DND-41 (cell line): ENCODE results near the gene ISG20.

Experiments used
- ATAC-seq: fragments of 200-7000 bp; cut with Tn5 transposase; 3 replicates; pipeline ENCODE4 v1.9.1; 2021; ENCODE audit warnings: low read depth; ENCODE audit not compliant: insufficient read depth
- DNase-seq: peaks from one replicate; pipeline ENCODE4 v3.0.0-alpha.2; 2020
- H2AFZ ChIP-seq: 2 replicates; pipeline ENCODE4 v1.6.0; 2012; ENCODE audit warnings: low read depth, low read length
- H3K27ac ChIP-seq: 2 replicates; pipeline ENCODE4 v1.5.1; 2012; ENCODE audit warnings: low read length, inconsistent platforms
- H3K27me3 ChIP-seq: fragments of 200-600 bp; sonication (generic); 2 replicates; pipeline ENCODE4 v1.6.0; 2012; ENCODE audit warnings: low read length, mild to moderate bottlenecking, inconsistent platforms; ENCODE audit not compliant: insufficient read depth, poor library complexity
- H3K36me3 ChIP-seq: 2 replicates; pipeline ENCODE4 v1.5.1; 2012; ENCODE audit warnings: low read length, inconsistent platforms; ENCODE audit not compliant: insufficient read depth
- H3K4me1 ChIP-seq: 2 replicates; pipeline ENCODE4 v1.5.1; 2012; ENCODE audit warnings: mild to moderate bottlenecking, low read length; ENCODE audit not compliant: insufficient read depth
- H3K4me2 ChIP-seq: 2 replicates; pipeline ENCODE4 v1.6.0; 2012; ENCODE audit warnings: mild to moderate bottlenecking, moderate library complexity, low read length, inconsistent platforms; ENCODE audit not compliant: insufficient read depth
- H3K4me3 ChIP-seq, 2 experiments: fragments of 200-600 bp in 1 of 2; shearing (Covaris generic) in 1 of 2; 2 replicates each; pipeline ENCODE4 v1.5.1; 2012 to 2016; ENCODE audit warnings: inconsistent platforms in 2 of 2, low read length in 2 of 2, mild to moderate bottlenecking in 2 of 2, low read depth in 1 of 2, moderate library complexity in 1 of 2
- H3K79me2 ChIP-seq: 2 replicates; pipeline ENCODE4 v1.6.0; 2012; ENCODE audit warnings: low read length, inconsistent platforms; ENCODE audit not compliant: insufficient read depth
- H3K9ac ChIP-seq: 2 replicates; pipeline ENCODE4 v1.6.0; 2012; ENCODE audit warnings: low read depth, mild to moderate bottlenecking, inconsistent platforms, low read length, moderate library complexity
- H3K9me3 ChIP-seq: 2 replicates; pipeline ENCODE4 v1.5.1; 2012; ENCODE audit warnings: low read length, moderate library complexity, mild to moderate bottlenecking, inconsistent platforms; ENCODE audit not compliant: insufficient read depth, severe bottlenecking
- H4K20me1 ChIP-seq: 2 replicates; pipeline ENCODE4 v1.6.0; 2012; ENCODE audit warnings: low read length; ENCODE audit not compliant: insufficient read depth
- EZH2 ChIP-seq: IDR thresholded peaks from 3 replicates; pipeline ENCODE4 v1.6.1; 2012; ENCODE audit warnings: borderline replicate concordance, low read depth, mild to moderate bottlenecking, moderate library complexity, low read length, inconsistent platforms; ENCODE audit not compliant: severe bottlenecking
- TF ChIP-seq, protein P1 (sequence below): IDR thresholded peaks from 2 replicates; pipeline ENCODE4 v1.5.1; 2012; ENCODE audit warnings: borderline replicate concordance, low read length, moderate library complexity, mild to moderate bottlenecking; ENCODE audit not compliant: poor library complexity, severe bottlenecking; ENCODE audit errors: extremely low read depth

The ISG20 gene

DNA sequence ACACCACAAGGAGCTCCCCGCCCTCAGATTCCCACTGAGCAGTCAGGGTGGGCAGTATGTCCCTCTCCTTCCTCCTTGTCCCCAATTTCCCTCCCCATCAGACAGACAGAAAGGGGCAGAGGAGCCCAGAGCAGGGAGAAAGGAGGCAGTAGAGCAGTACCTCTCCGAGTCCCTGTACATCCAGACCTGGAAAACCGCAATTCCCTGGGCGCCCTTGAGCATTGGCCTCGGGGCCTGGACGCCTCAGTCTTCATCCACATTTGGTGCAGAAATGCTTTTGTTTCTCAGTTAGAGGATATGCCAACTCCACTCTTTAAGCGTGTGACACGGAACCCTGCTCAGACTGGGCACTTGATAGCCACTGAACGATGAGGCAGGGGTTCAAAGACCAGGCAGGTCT lies 5.9 kb downstream of the ISG20 start:
- H3K4me2 ChIP-seq, result no peak overlapping the region

DNA sequence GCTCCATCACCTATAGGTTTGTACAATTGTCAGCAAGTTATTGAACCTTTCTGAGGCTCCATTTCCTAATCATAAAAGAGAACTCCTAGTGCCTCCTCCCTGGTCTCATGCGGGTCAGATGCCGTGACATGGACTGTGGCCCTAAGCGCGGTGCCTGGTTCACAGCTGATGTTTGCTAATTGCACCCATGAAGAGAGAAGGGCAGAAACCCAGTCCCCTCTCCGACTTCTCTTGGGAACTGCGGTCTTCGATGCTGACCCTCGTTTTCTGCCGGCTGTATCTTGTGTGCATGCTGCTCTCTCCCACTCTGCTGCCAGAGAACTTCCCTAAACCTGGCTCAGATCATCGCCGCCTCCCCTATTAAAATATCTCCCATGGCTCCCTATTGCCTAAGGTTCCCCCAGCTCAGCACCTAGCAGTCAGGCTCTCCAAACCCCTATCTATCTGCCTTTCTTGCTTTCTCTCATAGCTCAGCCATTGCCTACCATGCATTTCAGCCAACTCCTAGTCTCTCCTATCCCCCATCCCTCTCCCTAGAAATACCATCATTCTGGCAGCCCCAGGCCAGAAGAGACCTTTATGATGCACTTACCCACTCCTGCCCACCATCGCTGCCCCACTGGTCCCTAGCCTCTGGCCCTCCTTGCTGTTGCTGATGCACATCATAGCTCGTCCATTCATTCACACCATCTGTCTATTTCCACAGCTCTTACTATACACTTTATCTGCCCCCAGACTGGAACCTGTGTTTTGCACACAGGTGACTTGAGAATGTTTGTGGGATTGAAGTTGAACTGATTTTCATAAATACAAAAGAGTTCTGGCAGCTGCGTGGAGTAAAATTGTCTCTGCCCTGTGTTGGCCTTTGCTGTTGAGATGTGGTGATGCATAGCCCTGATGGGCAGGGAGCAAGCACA lies 6.6 kb downstream of the ISG20 start:
- no peaks in the 10 kb centered on the region for H3K27me3 ChIP-seq
- TF ChIP-seq, protein P1, sequence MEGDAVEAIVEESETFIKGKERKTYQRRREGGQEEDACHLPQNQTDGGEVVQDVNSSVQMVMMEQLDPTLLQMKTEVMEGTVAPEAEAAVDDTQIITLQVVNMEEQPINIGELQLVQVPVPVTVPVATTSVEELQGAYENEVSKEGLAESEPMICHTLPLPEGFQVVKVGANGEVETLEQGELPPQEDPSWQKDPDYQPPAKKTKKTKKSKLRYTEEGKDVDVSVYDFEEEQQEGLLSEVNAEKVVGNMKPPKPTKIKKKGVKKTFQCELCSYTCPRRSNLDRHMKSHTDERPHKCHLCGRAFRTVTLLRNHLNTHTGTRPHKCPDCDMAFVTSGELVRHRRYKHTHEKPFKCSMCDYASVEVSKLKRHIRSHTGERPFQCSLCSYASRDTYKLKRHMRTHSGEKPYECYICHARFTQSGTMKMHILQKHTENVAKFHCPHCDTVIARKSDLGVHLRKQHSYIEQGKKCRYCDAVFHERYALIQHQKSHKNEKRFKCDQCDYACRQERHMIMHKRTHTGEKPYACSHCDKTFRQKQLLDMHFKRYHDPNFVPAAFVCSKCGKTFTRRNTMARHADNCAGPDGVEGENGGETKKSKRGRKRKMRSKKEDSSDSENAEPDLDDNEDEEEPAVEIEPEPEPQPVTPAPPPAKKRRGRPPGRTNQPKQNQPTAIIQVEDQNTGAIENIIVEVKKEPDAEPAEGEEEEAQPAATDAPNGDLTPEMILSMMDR, result no peak
- no peak for TF ChIP-seq EZH2
- ATAC-seq, result no peak
- H3K27ac ChIP-seq, result no peak overlapping the region
- no peak overlapping the region for H2AFZ ChIP-seq
- no peak overlapping the region for H3K4me2 ChIP-seq
- H3K9ac ChIP-seq, result no peak overlapping the region
- H3K4me3 ChIP-seq, result no peak overlapping the region
- no peaks in the 10 kb centered on the region for H4K20me1 ChIP-seq
- no peaks in the 10 kb centered on the region for H3K36me3 ChIP-seq
- H3K9me3 ChIP-seq, result no peaks in the 10 kb centered on the region
- peaks cover under 1% of the 10 kb centered on the region; the same call in 1 of the 2 replicates for H3K4me1 ChIP-seq
- DNase-seq, result no peak
- H3K79me2 ChIP-seq, result no peaks in the 10 kb centered on the region

More for the DNA sequence above, 5.9 kb downstream of the ISG20 start:
- Histone ChIP-seq H3K36me3 (no peaks in the 10 kb centered on the region), H3K79me2 (no peaks in the 10 kb centered on the region), H3K4me1 (peaks cover 7% of the 10 kb centered on the region), H3K4me3 (no peak overlapping the region), H3K9ac (no peak overlapping the region), H3K27ac (no peak overlapping the region), H4K20me1 (no peaks in the 10 kb centered on the region), H2AFZ (no peak overlapping the region), H3K27me3 (no peaks in the 10 kb centered on the region), H3K9me3 (no peaks in the 10 kb centered on the region)
- TF ChIP-seq EZH2, result no peak
- TF ChIP-seq, protein P1, result no peak
- DNase-seq (no peak), ATAC-seq (no peak)

DNA sequence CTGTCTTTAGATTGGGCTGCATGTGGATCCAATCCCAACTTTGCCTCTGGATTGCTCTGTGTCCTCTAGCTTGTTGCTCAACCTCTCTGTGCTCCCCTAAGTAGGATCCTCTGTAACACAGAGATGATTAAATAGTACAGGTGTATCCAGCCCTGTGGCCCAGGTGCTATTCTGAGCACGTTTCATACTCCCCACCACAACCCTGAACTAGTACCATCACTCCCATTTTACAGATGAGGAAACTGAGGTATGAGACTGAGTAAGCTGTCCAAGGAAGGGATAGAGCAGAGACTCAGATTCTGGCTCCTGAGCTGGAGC lies 7.2 kb downstream of the ISG20 start:
- Histone ChIP-seq H3K79me2 (no peaks in the 10 kb centered on the region), H3K4me1 (no peaks in the 10 kb centered on the region), H3K36me3 (no peaks in the 10 kb centered on the region), H3K9ac (no peak overlapping the region), H3K27me3 (no peaks in the 10 kb centered on the region), H3K27ac (no peak overlapping the region), H2AFZ (no peak overlapping the region), H3K9me3 (no peaks in the 10 kb centered on the region), H3K4me2 (no peak overlapping the region), H4K20me1 (no peaks in the 10 kb centered on the region), H3K4me3 (no peak overlapping the region)
- no peak for ATAC-seq
- DNase-seq, result no peak
- no peak for TF ChIP-seq EZH2
- TF ChIP-seq, protein P1, result no peak
